GM13977 (cell line): ENCODE data around the gene DLG2.

Experiments
- DNase-seq: peaks from one replicate; pipeline ENCODE4 v3.0.0; 2012; ENCODE audit warnings: low spot score
- CTCF ChIP-seq: IDR thresholded peaks from 2 replicates; pipeline ENCODE4 v1.5.1; 2012; ENCODE audit warnings: mild to moderate bottlenecking, control low read depth; ENCODE audit not compliant: insufficient read depth; ENCODE audit errors: extremely low read depth, missing control alignments
- in situ Hi-C: fragments of 300-500 bp; cut with MboI; formaldehyde crosslinking; loops from one replicate; pipeline ENCODE4 v1.12.0; 2022; ENCODE audit warnings: low sequenced_read_pairs, low pct_unique_long_range_greater_than_20kb, mixed read lengths, inconsistent platforms; ENCODE audit not compliant: unreplicated experiment

Gene DLG2

GRCh38 chr11:84438565-84438964 lies 1188.6 kb downstream of the DLG2 start:
- no peak for DNase-seq
- in situ Hi-C loops = no loop called here
- no peak for TF ChIP-seq CTCF

GRCh38 chr11:84437071-84437980 lies 1189.8 kb downstream of the DLG2 start:
- TF ChIP-seq CTCF = no peak
- in situ Hi-C loops = no loop called here
- DNase-seq = peak; percentile 11

GRCh38 chr11:84430661-84431060 lies 1196.5 kb downstream of the DLG2 start:
- no peak for TF ChIP-seq CTCF
- in situ Hi-C loops = no loop called here
- no peak for DNase-seq

- in situ Hi-C loops = no loop called here
- TF ChIP-seq CTCF = no peak
- no peak for DNase-seq
Measured at GRCh38 chr11:84425673-84426072, 1201.5 kb downstream of the DLG2 start.

- no peak for DNase-seq
Measured at GRCh38 chr11:84420271-84420670, 1206.9 kb downstream of the DLG2 start.

GRCh38 chr11:84419616-84420015 lies 1207.5 kb downstream of the DLG2 start:
- no peak for DNase-seq
- no peak for TF ChIP-seq CTCF
- in situ Hi-C loops = no loop called here

More at GRCh38 chr11:84420271-84420670, 1206.9 kb downstream of the DLG2 start:
- no peak for TF ChIP-seq CTCF
- in situ Hi-C loops = no loop called here

GRCh38 chr11:84414920-84415319 lies 1212.2 kb downstream of the DLG2 start:
- no peak for DNase-seq
- in situ Hi-C loops = no loop called here
- no peak for TF ChIP-seq CTCF
